H1 (cell line): ENCODE results near the gene KIF20A. TPM values are rescaled to one million over a fixed set of nuclear protein-coding genes. Genes with fewer than 3 reads are reported as not detected.

Experiments
- polyA plus RNA-seq, 7 experiments: library from polyadenylated mRNA; depleted of rRNA in 3 of 7; stranded (reverse) in 5 of 7; unstranded in 2 of 7; fragments of >200 nt in 5 of 7; fragments of 200-250 nt in 2 of 7; gene quantifications; 1 replicate in 5 of 7; 2 replicates in 1 of 7; 4 replicates in 1 of 7; pipeline versions ENCODE4 v1.2.1 to v1.2.3, GENCODE V29; 2011 to 2013; ENCODE audit warnings: missing spikeins in 2 of 7, mixed read lengths in 2 of 7
- total RNA-seq: library from RNA; stranded (reverse); fragmentation: NEBNext Ultra II Directional; extraction: Animal tissue kit (Norgen Biotek cat#: 25700); gene quantifications from 2 replicates; pipeline ENCODE4 v1.2.1, GENCODE V29; 2021

The KIF20A gene
- total and polyA plus RNA-seq, 2 of the 8 experiments (the other 6 are each of a cell fraction or from before 2014, with no cell fraction given): 33.3 to 67.1 TPM

Other genes with a start within 250 kb of the KIF20A start
- gene FAM13B, start 146.0 kb upstream of the KIF20A start, total RNA-seq: 16.0 and 17.0 TPM in 2 replicates
- 4.9 and 6.4 TPM in 2 replicates for gene FAM13B, start 146.0 kb upstream of the KIF20A start, polyA plus RNA-seq (2011; rRNA removed)
- gene WNT8A, start 95.1 kb upstream of the KIF20A start, total RNA-seq: 0.27 TPM in 1 of 2 replicates, not detected in the other
- 0.06 TPM in 1 of 2 replicates, not detected in the other for gene WNT8A, start 95.1 kb upstream of the KIF20A start, polyA plus RNA-seq (2011; rRNA removed)
- gene NME5, start 39.7 kb upstream of the KIF20A start, total RNA-seq: 0.63 and 0.89 TPM in 2 replicates
- gene NME5, start 39.7 kb upstream of the KIF20A start, polyA plus RNA-seq (2011; rRNA removed): 0.46 and 0.48 TPM in 2 replicates
- 75.8 and 78.5 TPM in 2 replicates for gene BRD8, start 482 bp upstream of the KIF20A start, total RNA-seq
- gene BRD8, start 482 bp upstream of the KIF20A start, polyA plus RNA-seq (2011; rRNA removed): 28.8 and 37.8 TPM in 2 replicates
- gene CDC23, start 34.2 kb downstream of the KIF20A start, total RNA-seq: 43.6 and 45.7 TPM in 2 replicates
- 20.9 and 32.6 TPM in 2 replicates for gene CDC23, start 34.2 kb downstream of the KIF20A start, polyA plus RNA-seq (2011; rRNA removed)
- 0.88 and 1.2 TPM in 2 replicates for gene GFRA3, start 95.5 kb downstream of the KIF20A start, total RNA-seq
- 3.4 TPM in 2 replicates for gene GFRA3, start 95.5 kb downstream of the KIF20A start, polyA plus RNA-seq (2011; rRNA removed)
- 20.8 and 23.2 TPM in 2 replicates for gene CDC25C, start 152.7 kb downstream of the KIF20A start, total RNA-seq
- 12.1 and 18.4 TPM in 2 replicates for gene CDC25C, start 152.7 kb downstream of the KIF20A start, polyA plus RNA-seq (2011; rRNA removed)
- 57.6 and 58.9 TPM in 2 replicates for gene FAM53C, start 159.2 kb downstream of the KIF20A start, total RNA-seq
- 72.7 and 75.3 TPM in 2 replicates for gene FAM53C, start 159.2 kb downstream of the KIF20A start, polyA plus RNA-seq (2011; rRNA removed)
- gene KDM3B, start 173.6 kb downstream of the KIF20A start, total RNA-seq: 78.1 and 79.7 TPM in 2 replicates
- gene KDM3B, start 173.6 kb downstream of the KIF20A start, polyA plus RNA-seq (2011; rRNA removed): 21.1 and 27.1 TPM in 2 replicates